Melanocyte of skin (primary cell): Measurements from ENCODE around the gene ZSCAN5A. TPM values are rescaled to one million over a fixed set of nuclear protein-coding genes. Genes with fewer than 3 reads are reported as not detected.

Source experiments
- small RNA-seq, 2 donors: library from RNA; depleted of rRNA; stranded (forward); fragments of <200 nt; gene quantifications; one replicate each; pipeline ENCODE3, GENCODE V24; 2012
- total RNA-seq, 2 donors: library from RNA; depleted of rRNA; stranded (reverse); fragments of >200 nt; gene quantifications; 2 replicates each; pipeline ENCODE4 v1.2.3, GENCODE V29; 2012

The ZSCAN5A gene, protein sequence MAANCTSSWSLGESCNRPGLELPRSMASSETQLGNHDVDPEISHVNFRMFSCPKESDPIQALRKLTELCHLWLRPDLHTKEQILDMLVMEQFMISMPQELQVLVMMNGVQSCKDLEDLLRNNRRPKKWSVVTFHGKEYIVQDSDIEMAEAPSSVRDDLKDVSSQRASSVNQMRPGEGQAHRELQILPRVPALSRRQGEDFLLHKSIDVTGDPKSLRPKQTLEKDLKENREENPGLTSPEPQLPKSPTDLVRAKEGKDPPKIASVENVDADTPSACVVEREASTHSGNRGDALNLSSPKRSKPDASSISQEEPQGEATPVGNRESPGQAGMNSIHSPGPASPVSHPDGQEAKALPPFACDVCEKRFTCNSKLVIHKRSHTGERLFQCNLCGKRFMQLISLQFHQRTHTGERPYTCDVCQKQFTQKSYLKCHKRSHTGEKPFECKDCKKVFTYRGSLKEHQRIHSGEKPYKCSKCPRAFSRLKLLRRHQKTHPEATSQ
- total RNA-seq, result 1 to 10 TPM; 5.0 to 7.2 TPM

GRCh38 chr19:56314381-56315076, at the start of gene ZSCAN5A:
Gene ZSCAN5A, minus strand, starts transcription at chr19:56314839. Its CDS starts 89,793 bp downstream, at chr19:56225046.

GRCh38 chr19:56272161-56272798, 42.4 kb downstream of the ZSCAN5A start, which contains the start of gene EDDM13:
Gene EDDM13, plus strand, starts transcription at chr19:56272748. Its CDS starts 87 bp downstream, at chr19:56272835.

GRCh38 chr19:56201973-56202372, 112.7 kb downstream of the ZSCAN5A start, which contains the start of gene ZSCAN5C:
Gene ZSCAN5C, plus strand, starts transcription at chr19:56202273. Its CDS starts 3,641 bp downstream, at chr19:56205914.

DNA sequence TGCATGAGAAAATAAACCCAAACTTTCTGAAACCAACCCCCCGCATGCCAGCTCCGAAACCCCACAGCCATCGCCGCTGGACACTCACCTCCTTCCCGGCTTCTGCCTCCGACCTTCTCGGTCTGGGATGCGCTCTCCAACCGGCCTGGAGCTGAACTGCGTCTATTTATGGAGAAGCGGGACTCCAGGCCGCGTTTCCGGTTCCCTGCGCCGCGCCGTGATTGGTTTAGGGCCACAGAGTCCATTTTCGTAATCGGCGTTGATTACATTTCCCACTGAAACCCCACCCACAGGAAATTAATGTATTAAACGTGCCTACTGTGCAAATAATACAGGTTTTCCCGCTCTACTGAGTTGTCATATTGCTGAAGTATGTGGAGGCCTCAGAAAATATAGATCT, 117.0 kb downstream of the ZSCAN5A start, which contains the start of gene ZSCAN5B:
Gene ZSCAN5B, minus strand, starts transcription at position 138 of the 400 bp plus-strand sequence. CDS start 4,731 bp downstream, outside the sequence.

GRCh38 chr19:56175861-56176307, 138.8 kb downstream of the ZSCAN5A start, which contains the start of gene GALP:
Gene GALP, plus strand, starts transcription at chr19:56176008. Its CDS starts 1,101 bp downstream, at chr19:56177109.

Small RNA genes lying within 50 kb of the gene (small RNA-seq; reads per million reads assigned to genes)
- gene RF00019, result 0 reads per million in 2 donors

Other genes with a start within 250 kb of the ZSCAN5A start
- gene ZNF787, start 193.5 kb downstream of the ZSCAN5A start, total RNA-seq, result 10 to 100 TPM; 23.4 to 30.0 TPM
- 10 to 100 TPM; 13.1 to 17.6 TPM for gene ZNF444, start 173.6 kb downstream of the ZSCAN5A start, total RNA-seq
- gene GALP, start 138.8 kb downstream of the ZSCAN5A start, total RNA-seq, result not detected
- not detected for gene ZSCAN5B, start 117.1 kb downstream of the ZSCAN5A start, total RNA-seq
- gene ZSCAN5C, start 112.6 kb downstream of the ZSCAN5A start, total RNA-seq, result not detected
- not detected for gene EDDM13, start 42.1 kb downstream of the ZSCAN5A start, total RNA-seq
- 1 to 10 TPM; 2.0 to 4.5 TPM for gene ZNF582, start 78.7 kb upstream of the ZSCAN5A start, total RNA-seq
- gene ZNF583, start 89.5 kb upstream of the ZSCAN5A start, total RNA-seq, result 1 to 10 TPM; 3.7 to 4.8 TPM
- gene ZNF667, start 162.5 kb upstream of the ZSCAN5A start, total RNA-seq, result 1 to 10 TPM; 3.3 to 5.5 TPM
- 1 to 10 TPM; 1.7 to 3.1 TPM for gene ZNF471, start 193.0 kb upstream of the ZSCAN5A start, total RNA-seq
- 1 to 10 TPM; 7.7 to 8.6 TPM for gene ZFP28, start 224.1 kb upstream of the ZSCAN5A start, total RNA-seq